Measurements from ENCODE around the gene UTF1. TPM values are rescaled to one million over a fixed set of nuclear protein-coding genes. Genes with fewer than 3 reads are reported as not detected.

The UTF1 gene
- total RNA-seq, 1 donor from 2014 or later: 0.61 TPM

GRCh38 chr10:133249094-133249780 is 19.2 kb downstream of the UTF1 start:
- Mint-ChIP-seq H3K9me3 (ENCODE audit: unreplicated experiment) (peaks cover 4% of the 10 kb centered on the region), H3K27ac (ENCODE audit: unreplicated experiment) (no peak overlapping the region), H3K4me1 (ENCODE audit: low read depth, unreplicated experiment) (peaks cover 5% of the 10 kb centered on the region), H3K36me3 (ENCODE audit: unreplicated experiment) (no peaks in the 10 kb centered on the region), H3K4me3 (ENCODE audit: unreplicated experiment) (no peak overlapping the region), H3K27me3 (ENCODE audit: unreplicated experiment) (peaks cover 7% of the 10 kb centered on the region)
- TF ChIP-seq CTCF (IDR thresholded peaks at IDR 0.05; ENCODE audit: partially characterized antibody, unreplicated experiment): no peak
- DNase-seq: no peak

- Mint-ChIP-seq H3K27me3 (ENCODE audit: unreplicated experiment) (peaks cover 7% of the 10 kb centered on the region), H3K4me3 (ENCODE audit: unreplicated experiment) (no peak overlapping the region), H3K27ac (ENCODE audit: unreplicated experiment) (no peak overlapping the region), H3K36me3 (ENCODE audit: unreplicated experiment) (no peaks in the 10 kb centered on the region), H3K4me1 (ENCODE audit: low read depth, unreplicated experiment) (peaks cover 5% of the 10 kb centered on the region), H3K9me3 (ENCODE audit: unreplicated experiment) (peaks cover 4% of the 10 kb centered on the region)
- no peak for TF ChIP-seq CTCF (IDR thresholded peaks at IDR 0.05; ENCODE audit: partially characterized antibody, unreplicated experiment)
- DNase-seq: no peak
Measured at GRCh38 chr10:133249975-133250754, 20.1 kb downstream of the UTF1 start.

- H3K4me1 Mint-ChIP-seq (ENCODE audit: low read depth, unreplicated experiment): peaks cover 2% of the 10 kb centered on the region
- H3K36me3 Mint-ChIP-seq (ENCODE audit: unreplicated experiment): no peaks in the 10 kb centered on the region
- no peak overlapping the region for H3K27ac Mint-ChIP-seq (ENCODE audit: unreplicated experiment)
- peaks cover 4% of the 10 kb centered on the region for H3K9me3 Mint-ChIP-seq (ENCODE audit: unreplicated experiment)
- no peak for TF ChIP-seq CTCF (IDR thresholded peaks at IDR 0.05; ENCODE audit: partially characterized antibody, unreplicated experiment)
- no peak for DNase-seq
- H3K27me3 Mint-ChIP-seq (ENCODE audit: unreplicated experiment): peaks cover 7% of the 10 kb centered on the region
- no peak overlapping the region for H3K4me3 Mint-ChIP-seq (ENCODE audit: unreplicated experiment)
Measured at GRCh38 chr10:133251388-133252222, 21.6 kb downstream of the UTF1 start.

GRCh38 chr10:133252223-133252552 is 22.2 kb downstream of the UTF1 start:
- peaks cover 4% of the 10 kb centered on the region for H3K9me3 Mint-ChIP-seq (ENCODE audit: unreplicated experiment)
- peaks cover 7% of the 10 kb centered on the region for H3K27me3 Mint-ChIP-seq (ENCODE audit: unreplicated experiment)
- no peaks in the 10 kb centered on the region for H3K36me3 Mint-ChIP-seq (ENCODE audit: unreplicated experiment)
- H3K4me1 Mint-ChIP-seq (ENCODE audit: low read depth, unreplicated experiment): peaks cover 4% of the 10 kb centered on the region
- H3K4me3 Mint-ChIP-seq (ENCODE audit: unreplicated experiment): no peak overlapping the region
- DNase-seq: no peak
- no peak for TF ChIP-seq CTCF (IDR thresholded peaks at IDR 0.05; ENCODE audit: partially characterized antibody, unreplicated experiment)
- H3K27ac Mint-ChIP-seq (ENCODE audit: unreplicated experiment): no peak overlapping the region
